GOT3 (cell line): ENCODE measurements around the gene MYO1A.
"Not testable (repeated sequence)": the region's sequence is repeated elsewhere in the genome, so short reads cannot be mapped to it uniquely, and the experiment has no call there.

Experiments used
- DNase-seq: peaks from one replicate; lab custom pipeline; 2025; ENCODE audit warnings: mixed read lengths; lab: John Stamatoyannopoulos, UW

The MYO1A gene

GRCh38 chr12:56993346-56993745 is 56.6 kb downstream of the MYO1A start:
- DNase-seq = no peak

GRCh38 chr12:56991319-56992246 is 58.3 kb downstream of the MYO1A start:
- no peak for DNase-seq

- DNase-seq = no peak
Observed at GRCh38 chr12:56990648-56991318, 59.1 kb downstream of the MYO1A start.

- DNase-seq = no peak
Observed at GRCh38 chr12:56989861-56990610, 59.9 kb downstream of the MYO1A start.

GRCh38 chr12:56988207-56988739 is 61.7 kb downstream of the MYO1A start:
- DNase-seq = no peak

- DNase-seq = no peak
Observed at GRCh38 chr12:56987551-56988053, 62.3 kb downstream of the MYO1A start.

- DNase-seq = no peak
Observed at GRCh38 chr12:56987011-56987410, 62.9 kb downstream of the MYO1A start.

GRCh38 chr12:56985714-56986113 is 64.2 kb downstream of the MYO1A start:
- DNase-seq = not testable (repeated sequence)

- no peak for DNase-seq
Observed at GRCh38 chr12:56983386-56983785, 66.5 kb downstream of the MYO1A start.

- DNase-seq = not testable (repeated sequence)
Observed at GRCh38 chr12:56982578-56983236, 67.2 kb downstream of the MYO1A start.

GRCh38 chr12:56980941-56981530 is 68.9 kb downstream of the MYO1A start:
- DNase-seq = no peak

- no peak for DNase-seq
Observed at GRCh38 chr12:56980268-56980667, 69.7 kb downstream of the MYO1A start.

GRCh38 chr12:56979628-56980027 is 70.3 kb downstream of the MYO1A start:
- no peak for DNase-seq
